Dermis blood vessel endothelial cell (primary cell): ENCODE results near the gene GTF2H4. TPM values are rescaled to one million over a fixed set of nuclear protein-coding genes. Genes with fewer than 3 reads are reported as not detected.
"Not testable (repeated sequence)": the region's sequence is repeated elsewhere in the genome, so short reads cannot be mapped to it uniquely, and the experiment has no call there.

ENCODE experiments used
- DNase-seq: peaks from one replicate; pipeline ENCODE4 v3.0.0; 2010
- total RNA-seq: library from RNA; depleted of rRNA; stranded (reverse); fragments of >200 nt; gene quantifications from 2 replicates; pipeline ENCODE4 v1.2.3, GENCODE V29; 2014

Gene GTF2H4
- total RNA-seq, 1 donor from 2014 or later, result 16.2 TPM

GRCh38 chr6:30895343-30895742 lies 12.7 kb upstream of the GTF2H4 start:
- DNase-seq, result no peak

- DNase-seq, result no peak
These were observed 11.5 kb upstream of the GTF2H4 start for GRCh38 chr6:30896541-30896940.

- DNase-seq, result no peak
These were observed 10.1 kb upstream of the GTF2H4 start for GRCh38 chr6:30897882-30898281.

GRCh38 chr6:30898750-30899360 lies 9.2 kb upstream of the GTF2H4 start:
- DNase-seq, result no peak

- DNase-seq, result no peak
These were observed 7.1 kb upstream of the GTF2H4 start for GRCh38 chr6:30900863-30901417.

GRCh38 chr6:30901436-30901835 lies 6.6 kb upstream of the GTF2H4 start:
- DNase-seq, result no peak

- not testable (repeated sequence) for DNase-seq
These were observed 5.8 kb upstream of the GTF2H4 start for GRCh38 chr6:30902196-30902595.

- no peak for DNase-seq
These were observed 5.3 kb upstream of the GTF2H4 start for GRCh38 chr6:30902709-30903108.

GRCh38 chr6:30903236-30903635 lies 4.8 kb upstream of the GTF2H4 start:
- no peak for DNase-seq

- DNase-seq, result not testable (repeated sequence)
These were observed 683 bp upstream of the GTF2H4 start for GRCh38 chr6:30907290-30907757.

- no peak for DNase-seq
These were observed 693 bp downstream of the GTF2H4 start for GRCh38 chr6:30908700-30909099.

- not testable (repeated sequence) for DNase-seq
These were observed 2.5 kb downstream of the GTF2H4 start for GRCh38 chr6:30910473-30910872.

GRCh38 chr6:30912746-30913520 lies 4.9 kb downstream of the GTF2H4 start:
- no peak for DNase-seq

- no peak for DNase-seq
These were observed 5.7 kb downstream of the GTF2H4 start for GRCh38 chr6:30913721-30914075.

GRCh38 chr6:30914076-30914853 lies 6.3 kb downstream of the GTF2H4 start, which contains the start of gene VARS2:
Gene VARS2, plus strand, starts transcription at chr6:30914238. Its CDS starts 599 bp downstream, at chr6:30914837.
- peak; percentile 94 for DNase-seq

- DNase-seq, result no peak
These were observed 7.0 kb downstream of the GTF2H4 start for GRCh38 chr6:30914854-30915590.

GRCh38 chr6:30915591-30915946 lies 7.6 kb downstream of the GTF2H4 start:
- DNase-seq, result peak; percentile 78

- no peak for DNase-seq
These were observed 9.0 kb downstream of the GTF2H4 start for GRCh38 chr6:30917041-30917440.

- no peak for DNase-seq
These were observed 9.5 kb downstream of the GTF2H4 start for GRCh38 chr6:30917487-30917886.

- DNase-seq, result no peak
These were observed 10.7 kb downstream of the GTF2H4 start for GRCh38 chr6:30918670-30919069.

GRCh38 chr6:30922447-30922852 lies 14.4 kb downstream of the GTF2H4 start:
- no peak for DNase-seq

- not testable (repeated sequence) for DNase-seq
These were observed 16.1 kb downstream of the GTF2H4 start for GRCh38 chr6:30924040-30924627.
